Peyer's patch (tissue), 4 donors: ENCODE data around the gene HADH. TPM values are rescaled to one million over a fixed set of nuclear protein-coding genes. Genes with fewer than 3 reads are reported as not detected.
"Not testable (repeated sequence)": the region's sequence is repeated elsewhere in the genome, so short reads cannot be mapped to it uniquely, and the experiment has no call there.

ENCODE experiments used
- DNase-seq, 3 donors: peaks; one replicate each; pipeline ENCODE4 v3.0.0-alpha.2; 2017 to 2019
- H3K27ac ChIP-seq, 4 donors: fragments of 200-600 bp; sonication (generic); one replicate each; pipeline ENCODE4 v1.5.1; 2016 to 2019
- H3K27me3 ChIP-seq, 2 donors: fragments of 200-600 bp; sonication (generic); one replicate each; pipeline ENCODE4 v1.5.1; 2019
- H3K36me3 ChIP-seq, 3 donors: fragments of 200-600 bp; sonication (generic); one replicate each; pipeline ENCODE4 v1.5.1; 2016 to 2019
- H3K4me1 ChIP-seq, 4 donors: fragments of 200-600 bp; sonication (generic); one replicate each; pipeline ENCODE4 v1.5.1; 2016 to 2019
- H3K4me3 ChIP-seq, 4 donors: fragments of 200-600 bp; sonication (generic); 1 replicate in 3 of 4; 2 replicates in 1 of 4; pipeline ENCODE4 v1.5.1; 2016 to 2019; ENCODE audit warnings: mild to moderate bottlenecking in 1 of 4
- H3K9me3 ChIP-seq, 4 donors: fragments of 200-600 bp; sonication (generic); one replicate each; pipeline ENCODE4 v1.5.1; 2016 to 2019; ENCODE audit warnings: mild to moderate bottlenecking in 1 of 4
- CTCF ChIP-seq, 6 experiments: fragments of 450-650 bp in 4 of 6; fragments of 200-600 bp in 2 of 6; sonication (generic) in 1 of 6; IDR thresholded peaks; one replicate each; pipeline ENCODE4 v1.5.1; 2017 to 2019; ENCODE audit warnings: antibody characterized with exemption in 6 of 6, mild to moderate bottlenecking in 3 of 6, moderate library complexity in 1 of 6
- POLR2A ChIP-seq, 2 donors: fragments of 450-650 bp; IDR thresholded peaks; one replicate each; pipeline ENCODE4 v1.5.1; 2017; ENCODE audit warnings: antibody characterized with exemption in 2 of 2, mild to moderate bottlenecking in 2 of 2, moderate library complexity in 2 of 2
- total RNA-seq, 4 donors: library from RNA; depleted of rRNA; stranded (reverse); fragments of >200 nt; gene quantifications; one replicate each; pipeline ENCODE4 v1.1.0, GENCODE V29; 2016

HADH gene
- total RNA-seq, 4 donors from 2014 or later = 110 to 173 (median 131) TPM

- Histone ChIP-seq H3K4me3 (no peak overlapping the region), H3K4me1 (no peaks in the 10 kb centered on the region), H3K9me3 (no peaks in the 10 kb centered on the region), H3K27me3 (no peaks in the 10 kb centered on the region), H3K27ac (no peak overlapping the region), H3K36me3 (peaks cover 0 to 15% (median 0%) of the 10 kb centered on the region in 3 donors)
- TF ChIP-seq CTCF (IDR thresholded peaks at IDR 0.05) = no peak
- TF ChIP-seq POLR2A (IDR thresholded peaks at IDR 0.05) = no peak
- no peak for DNase-seq
Measured at GRCh38 chr4:108006361-108006760, 16.7 kb downstream of the HADH start.

GRCh38 chr4:108007984-108008383 lies 18.3 kb downstream of the HADH start:
- Histone ChIP-seq H3K36me3 (peaks cover 0 to 20% (median 0%) of the 10 kb centered on the region in 3 donors), H3K4me1 (no peaks in the 10 kb centered on the region), H3K9me3 (no peaks in the 10 kb centered on the region), H3K27ac (no peak overlapping the region), H3K27me3 (no peaks in the 10 kb centered on the region), H3K4me3 (no peak overlapping the region)
- TF ChIP-seq POLR2A (IDR thresholded peaks at IDR 0.05) (no peak), CTCF (IDR thresholded peaks at IDR 0.05) (no peak)
- DNase-seq = no peak

- TF ChIP-seq CTCF (IDR thresholded peaks at IDR 0.05) = no peak
- no peak for TF ChIP-seq POLR2A (IDR thresholded peaks at IDR 0.05)
- no peak for DNase-seq
- Histone ChIP-seq H3K36me3 (peaks cover 0 to 26% (median 0%) of the 10 kb centered on the region in 3 donors), H3K9me3 (no peaks in the 10 kb centered on the region), H3K4me1 (no peaks in the 10 kb centered on the region), H3K27ac (no peak overlapping the region), H3K4me3 (no peak overlapping the region), H3K27me3 (no peaks in the 10 kb centered on the region)
Measured at GRCh38 chr4:108008721-108009120, 19.0 kb downstream of the HADH start.

GRCh38 chr4:108010167-108010566 lies 20.5 kb downstream of the HADH start:
- no peak overlapping the region for H3K27ac ChIP-seq
- TF ChIP-seq POLR2A (IDR thresholded peaks at IDR 0.05) (no peak), CTCF (IDR thresholded peaks at IDR 0.05) (no peak)
- H3K36me3 ChIP-seq = peaks cover 0 to 41% (median 0%) of the 10 kb centered on the region in 3 donors
- H3K27me3 ChIP-seq = no peaks in the 10 kb centered on the region
- no peaks in the 10 kb centered on the region for H3K9me3 ChIP-seq
- no peak for DNase-seq
- H3K4me1 ChIP-seq = no peaks in the 10 kb centered on the region
- no peak overlapping the region for H3K4me3 ChIP-seq

- not testable (repeated sequence) for H3K4me1 ChIP-seq, H3K27me3 ChIP-seq, H3K27ac ChIP-seq, DNase-seq, H3K4me3 ChIP-seq, H3K9me3 ChIP-seq
- H3K36me3 ChIP-seq = peaks cover 0 to 49% (median 0%) of the 10 kb centered on the region in 3 donors
Measured at GRCh38 chr4:108012382-108012781, 22.7 kb downstream of the HADH start.

GRCh38 chr4:108013327-108013726 lies 23.6 kb downstream of the HADH start:
- H3K4me1 ChIP-seq = no peaks in the 10 kb centered on the region
- TF ChIP-seq POLR2A (IDR thresholded peaks at IDR 0.05) (no peak), CTCF (IDR thresholded peaks at IDR 0.05) (no peak)
- no peak overlapping the region for H3K4me3 ChIP-seq
- no peak overlapping the region for H3K27ac ChIP-seq
- H3K27me3 ChIP-seq = no peaks in the 10 kb centered on the region
- H3K36me3 ChIP-seq = peaks cover 0 to 49% (median 0%) of the 10 kb centered on the region in 3 donors
- DNase-seq = no peak
- no peaks in the 10 kb centered on the region for H3K9me3 ChIP-seq
